Pancreas (tissue), 10 donors: ENCODE results near the gene HERPUD2. TPM values are rescaled to one million over a fixed set of nuclear protein-coding genes. Genes with fewer than 3 reads are reported as not detected.

Experiments
- ATAC-seq, 4 donors: fragments of 200-7000 bp; cut with Tn5 transposase; one replicate each; pipeline versions ENCODE4 v1.8.0 to v1.9.1; 2020; ENCODE audit warnings: mild to moderate bottlenecking in 4 of 4, moderate library complexity in 4 of 4
- DNase-seq, 6 donors: peaks; one replicate each; pipeline ENCODE4 v3.0.0-alpha.2; 2020
- FAIRE-seq: peaks from 2 replicates; lab custom pipeline; 2012; peaks lifted over from hg19 to GRCh38; lab: Jason Lieb, UNC
- H3K27ac ChIP-seq, 4 donors: fragments of 200-600 bp; sonication (generic); 1 replicate in 3 of 4; 2 replicates in 1 of 4; pipeline versions ENCODE4 v1.5.0 to v1.8.0; 2020
- H3K27me3 ChIP-seq, 4 donors: fragments of 200-600 bp; one replicate each; pipeline ENCODE4 v1.8.0; 2021
- H3K36me3 ChIP-seq, 3 donors: fragments of 200-600 bp; sonication (generic) in 1 of 3; one replicate each; pipeline versions ENCODE4 v1.5.0 to v1.8.0; 2020 to 2021
- H3K4me1 ChIP-seq, 3 donors: fragments of 200-600 bp; one replicate each; pipeline ENCODE4 v1.8.0; 2021
- H3K4me3 ChIP-seq, 4 donors: fragments of 200-600 bp; sonication (generic) in 2 of 4; one replicate each; pipeline versions ENCODE4 v1.5.0 to v1.8.0; 2020 to 2021
- H3K9me3 ChIP-seq, 4 donors: fragments of 200-600 bp; one replicate each; pipeline ENCODE4 v1.8.0; 2021
- WGBS, 2 donors: extraction: QIAGEN DNeasy Blood & Tissue Kit; methylation state at CpG; one replicate each; pipeline ENCODE4 v1.1.7; 2013; 5-methylcytosine and 5-hydroxymethylcytosine counted together
- intact Hi-C, 3 donors: fragments of 100-400 bp; cut with DNase I; formaldehyde crosslinking; loops; one replicate each; pipeline versions ENCODE4 v1.11.1 to v1.14.2; 2022
- polyA plus RNA-seq, 2 donors: library from polyadenylated mRNA; stranded (reverse); fragments of 200-250 nt; gene quantifications; one replicate each; pipeline ENCODE4 v1.2.3, GENCODE V29; 2013
- total RNA-seq, 6 donors: library from RNA; stranded (reverse); fragmentation: NEBNext Ultra II Directional in 4 of 6; extraction: Animal tissue kit (Norgen Biotek cat#: 25700) in 4 of 6; gene quantifications; one replicate each; pipeline versions ENCODE4 v1.2.1 to v1.2.4, GENCODE V29; 2021 to 2023
- TF ChIP-seq, protein P1 (sequence below), 4 donors: fragments of 200-600 bp; sonication (generic) in 3 of 4; IDR thresholded peaks; one replicate each; pipeline versions ENCODE4 v1.5.0 to v1.8.0; 2021; ENCODE audit warnings: antibody characterized with exemption in 4 of 4
- donor health status: healthy with polysubstance abuse.
- donor health status: DM: no; HTN: no; CAD: no; lungs with moderate emphysema.
- donor health status: DM: no; HTN: no; CAD: no.
- donor health status: control.
- donor health status: control.
- donor health status: Bipolar disorder and iron deficiency.
- donor health status: DM: yes; HTN: yes; CAD: no.
- donor health status: DM: no; HTN: no; CAD: no.
- donor health status: DM: no; HTN: no; CAD: no.
- donor health status: DM: yes; HTN: yes; CAD: no.

The HERPUD2 gene
- total and polyA plus RNA-seq, 8 donors, result 9.6 to 21.6 (median 16.4) TPM

DNA sequence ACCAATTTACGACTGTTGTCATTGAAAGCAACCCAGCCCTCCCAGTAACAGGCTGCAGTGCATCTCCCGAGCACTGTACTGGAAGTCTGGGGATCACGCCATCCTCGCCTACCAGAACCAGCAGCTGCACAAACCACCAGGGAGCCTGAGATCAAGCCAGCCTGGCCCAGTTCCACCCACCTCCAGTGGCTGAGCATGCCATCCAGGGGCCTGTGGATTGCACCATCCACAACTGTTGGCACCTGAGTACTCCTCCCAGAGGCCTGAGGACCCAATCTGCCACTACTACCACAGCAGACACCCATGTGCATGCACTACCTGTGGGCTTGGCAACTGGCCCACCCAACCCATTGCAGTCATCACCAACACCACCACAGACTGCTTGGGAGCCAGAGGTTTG is 44.2 kb downstream of the HERPUD2 start:
- TF ChIP-seq, protein P1, sequence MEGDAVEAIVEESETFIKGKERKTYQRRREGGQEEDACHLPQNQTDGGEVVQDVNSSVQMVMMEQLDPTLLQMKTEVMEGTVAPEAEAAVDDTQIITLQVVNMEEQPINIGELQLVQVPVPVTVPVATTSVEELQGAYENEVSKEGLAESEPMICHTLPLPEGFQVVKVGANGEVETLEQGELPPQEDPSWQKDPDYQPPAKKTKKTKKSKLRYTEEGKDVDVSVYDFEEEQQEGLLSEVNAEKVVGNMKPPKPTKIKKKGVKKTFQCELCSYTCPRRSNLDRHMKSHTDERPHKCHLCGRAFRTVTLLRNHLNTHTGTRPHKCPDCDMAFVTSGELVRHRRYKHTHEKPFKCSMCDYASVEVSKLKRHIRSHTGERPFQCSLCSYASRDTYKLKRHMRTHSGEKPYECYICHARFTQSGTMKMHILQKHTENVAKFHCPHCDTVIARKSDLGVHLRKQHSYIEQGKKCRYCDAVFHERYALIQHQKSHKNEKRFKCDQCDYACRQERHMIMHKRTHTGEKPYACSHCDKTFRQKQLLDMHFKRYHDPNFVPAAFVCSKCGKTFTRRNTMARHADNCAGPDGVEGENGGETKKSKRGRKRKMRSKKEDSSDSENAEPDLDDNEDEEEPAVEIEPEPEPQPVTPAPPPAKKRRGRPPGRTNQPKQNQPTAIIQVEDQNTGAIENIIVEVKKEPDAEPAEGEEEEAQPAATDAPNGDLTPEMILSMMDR (IDR thresholded peaks at IDR 0.05), result no peak
- Histone ChIP-seq H3K4me1 (peaks cover 27 to 42% (median 28%) of the 10 kb centered on the region in 3 donors), H3K4me3 (no peak overlapping the region), H3K27me3 (no peaks in the 10 kb centered on the region), H3K27ac (no peak overlapping the region), H3K36me3 (no peaks in the 10 kb centered on the region), H3K9me3 (no peaks in the 10 kb centered on the region)
- FAIRE-seq (no peak), ATAC-seq (no peak), DNase-seq (peak in 2 of 6 donors; percentile 33 to 47)
- intact Hi-C loops, result no loop called here
- WGBS, 2 donors, result 95 to 99% methylated on average over 4 of the region's 4 CpGs

DNA sequence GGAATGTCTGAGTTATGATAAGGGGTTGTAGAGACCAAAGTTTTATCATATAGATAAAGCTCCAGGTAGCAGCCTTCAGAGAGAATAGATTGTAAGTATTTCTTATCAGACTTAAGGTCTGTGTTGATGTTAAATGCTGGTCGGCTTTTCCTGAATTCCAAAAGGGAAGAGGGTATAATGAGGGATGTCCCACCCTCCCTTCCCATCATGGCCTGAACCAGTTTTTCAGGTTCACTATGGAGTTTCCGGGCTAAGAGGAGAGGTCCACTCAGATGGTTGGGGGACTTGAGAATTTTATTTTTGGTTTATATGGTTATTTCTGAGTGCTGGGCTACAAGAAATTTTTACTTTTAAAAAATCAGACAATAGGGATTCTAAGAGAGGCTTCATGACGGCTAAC is 45.2 kb downstream of the HERPUD2 start:
- ATAC-seq (no peak), DNase-seq (no peak), FAIRE-seq (no peak)
- Histone ChIP-seq H3K27me3 (no peaks in the 10 kb centered on the region), H3K27ac (no peak overlapping the region), H3K9me3 (no peaks in the 10 kb centered on the region), H3K36me3 (no peaks in the 10 kb centered on the region), H3K4me1 (peaks cover 29 to 51% (median 34%) of the 10 kb centered on the region in 3 donors), H3K4me3 (no peak overlapping the region)
- intact Hi-C loops, result no loop called here
- TF ChIP-seq, protein P1 (IDR thresholded peaks at IDR 0.05), result no peak
- WGBS, 2 donors, result 62 to 65% methylated on average over 3 of the region's 3 CpGs

DNA sequence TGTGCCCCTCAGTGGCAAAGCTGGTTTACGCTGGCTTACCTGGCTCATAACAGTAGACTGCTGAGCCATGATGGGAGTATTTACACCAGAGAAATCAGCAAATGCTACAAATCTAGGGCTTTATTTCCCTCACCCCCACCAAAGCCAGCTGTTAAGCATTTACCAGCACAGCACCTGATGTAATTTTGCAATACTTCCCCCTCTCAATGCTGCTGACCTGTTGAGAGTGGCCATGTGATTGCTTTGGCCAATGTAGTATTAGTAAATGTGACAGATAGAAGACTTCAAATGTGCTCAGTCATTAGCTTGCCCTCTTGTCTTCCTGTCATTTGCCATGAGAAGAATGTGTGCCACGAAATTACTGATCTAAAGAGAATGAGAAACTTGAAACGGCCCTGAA is 46.6 kb downstream of the HERPUD2 start:
- peaks cover 27 to 53% (median 29%) of the 10 kb centered on the region in 3 donors for H3K4me1 ChIP-seq
- H3K27me3 ChIP-seq, result no peaks in the 10 kb centered on the region
- no peak overlapping the region for H3K4me3 ChIP-seq
- intact Hi-C loops, result no loop called here
- TF ChIP-seq, protein P1 (IDR thresholded peaks at IDR 0.05), result no peak
- H3K9me3 ChIP-seq, result no peaks in the 10 kb centered on the region
- ATAC-seq (peak; percentile 6 to 50 (median 38)), FAIRE-seq (no peak), DNase-seq (peak in 1 of 6 donors; percentile 18)
- peak overlapping the region; percentile 40 to 92 (median 80) for H3K27ac ChIP-seq
- H3K36me3 ChIP-seq, result no peaks in the 10 kb centered on the region
- WGBS, 2 donors, result 51 to 72% methylated on average over 3 of the region's 3 CpGs

DNA sequence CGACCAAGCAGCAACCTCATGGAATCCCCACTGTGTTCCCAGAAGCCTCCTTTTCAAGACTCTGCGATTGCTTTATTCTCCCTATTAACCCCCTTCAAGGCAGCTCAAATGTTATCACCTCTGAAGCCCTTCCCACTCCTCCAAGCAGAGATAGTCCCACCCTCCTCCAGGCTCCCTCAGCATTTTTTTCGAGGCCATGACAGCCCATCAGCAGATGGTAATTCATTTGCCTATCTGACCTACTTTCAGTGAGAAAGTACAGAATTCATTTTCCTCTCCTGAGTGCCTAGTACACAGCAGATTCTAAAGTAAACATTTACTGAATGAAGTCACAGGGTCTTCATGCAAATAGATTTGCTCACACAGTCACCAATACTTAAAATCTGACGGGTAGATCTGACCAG is 47.8 kb downstream of the HERPUD2 start:
- TF ChIP-seq, protein P1 (IDR thresholded peaks at IDR 0.05), result no peak
- intact Hi-C loops, result no loop called here
- peak overlapping the region; percentile 40 to 92 (median 80) for H3K27ac ChIP-seq
- H3K9me3 ChIP-seq, result no peaks in the 10 kb centered on the region
- peak overlapping the region in 2 of 4 donors; percentile 3 to 23 for H3K4me3 ChIP-seq
- 4 to 5% methylated on average over 4 of the region's 4 CpGs for WGBS, 2 donors
- FAIRE-seq (peak; percentile 57), ATAC-seq (peak; percentile 87 to 91 (median 90)), DNase-seq (peak in 4 of 6 donors; percentile 54 to 60 (median 58))
- H3K36me3 ChIP-seq, result no peaks in the 10 kb centered on the region
- H3K27me3 ChIP-seq, result no peaks in the 10 kb centered on the region
- peaks cover 27 to 54% (median 32%) of the 10 kb centered on the region in 3 donors for H3K4me1 ChIP-seq

DNA sequence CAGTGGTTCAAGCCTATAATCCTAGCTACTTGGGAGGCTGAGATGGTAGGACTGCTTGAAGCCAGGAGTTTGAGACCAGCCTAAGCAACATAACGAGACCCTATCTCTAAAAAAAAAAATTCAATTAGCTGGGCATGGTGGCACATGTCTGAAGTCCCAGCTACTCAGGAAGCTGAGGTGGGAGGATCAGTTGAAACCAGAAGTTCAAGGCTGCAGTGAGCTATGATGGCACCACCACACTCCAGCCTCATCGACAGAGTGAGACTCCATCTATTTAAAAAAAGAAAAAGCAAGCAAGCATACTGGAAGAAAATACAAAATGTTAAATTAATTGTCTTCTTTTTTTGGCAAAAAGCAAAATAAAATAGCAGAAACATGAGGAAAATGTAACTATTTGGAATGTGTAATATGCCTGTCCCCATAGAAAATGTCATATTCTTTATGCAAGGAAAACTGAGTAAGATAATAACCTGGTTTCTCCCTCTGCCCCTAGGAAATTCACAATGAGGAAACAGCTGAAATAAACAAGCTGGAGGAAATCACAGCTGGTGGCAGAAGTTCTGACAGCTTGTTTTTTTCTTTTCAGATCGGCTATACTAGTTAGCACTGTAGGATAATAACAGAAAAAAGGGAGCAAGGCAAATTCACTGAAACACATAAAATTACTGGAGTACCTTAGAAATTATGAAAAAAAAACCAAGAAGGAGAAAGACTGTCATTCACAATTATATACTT is 48.5 kb downstream of the HERPUD2 start:
- H3K4me3 ChIP-seq, result peak overlapping the region in 2 of 4 donors; percentile 3 to 23
- H3K27ac ChIP-seq, result peak overlapping the region; percentile 40 to 92 (median 80)
- 18 to 20% methylated on average over 3 of the region's 3 CpGs for WGBS, 2 donors
- no peaks in the 10 kb centered on the region for H3K27me3 ChIP-seq
- FAIRE-seq, result peak; percentile 13
- H3K36me3 ChIP-seq, result no peaks in the 10 kb centered on the region
- ATAC-seq, result peak; percentile 77 to 82 (median 81)
- peak in 3 of 6 donors; percentile 37 to 56 (median 38) for DNase-seq
- H3K4me1 ChIP-seq, result peaks cover 29 to 61% (median 34%) of the 10 kb centered on the region in 3 donors
- TF ChIP-seq, protein P1 (IDR thresholded peaks at IDR 0.05), result no peak
- no peaks in the 10 kb centered on the region for H3K9me3 ChIP-seq
- intact Hi-C loops, result no loop called here
